NCI-H187 (cell line): ENCODE measurements around the gene YIPF7.
A peak's percentile ranks its signal among the peaks of the same experiment; 100 is the strongest.

Experiments used
- DNase-seq, 2 experiments: peaks; one replicate each; lab custom pipeline; 2025; lab: John Stamatoyannopoulos, UW

The YIPF7 gene

GRCh38 chr4:44651425-44651824, at the start of gene YIPF7:
Gene YIPF7, minus strand, starts transcription at chr4:44651625. Its CDS starts 1,525 bp downstream, at chr4:44650100.
- DNase-seq: no peak

GRCh38 chr4:44701037-44701436, 49.6 kb upstream of the YIPF7 start:
- no peak for DNase-seq

- no peak for DNase-seq
Measured at GRCh38 chr4:44700427-44700826, 49.0 kb upstream of the YIPF7 start.

GRCh38 chr4:44684648-44685047, 33.2 kb upstream of the YIPF7 start:
- DNase-seq: no peak

- DNase-seq: no peak
Measured at GRCh38 chr4:44679060-44679459, 27.6 kb upstream of the YIPF7 start.

- peak; percentile 85 for DNase-seq
Measured at GRCh38 chr4:44678094-44679041, 26.9 kb upstream of the YIPF7 start, which contains the start of gene GUF1. Gene GUF1, plus strand, starts transcription at chr4:44678420. Its CDS starts 203 bp downstream, at chr4:44678623.

GRCh38 chr4:44675366-44675765, 23.9 kb upstream of the YIPF7 start:
- DNase-seq: no peak

- DNase-seq: no peak
Measured at GRCh38 chr4:44674471-44674870, 23.0 kb upstream of the YIPF7 start.

GRCh38 chr4:44671636-44672035, 20.2 kb upstream of the YIPF7 start:
- DNase-seq: no peak

GRCh38 chr4:44670506-44671199, 19.2 kb upstream of the YIPF7 start:
- DNase-seq: no peak

- no peak for DNase-seq
Measured at GRCh38 chr4:44668526-44668925, 17.1 kb upstream of the YIPF7 start.

- no peak for DNase-seq
Measured at GRCh38 chr4:44663539-44664263, 12.3 kb upstream of the YIPF7 start.

GRCh38 chr4:44662623-44663005, 11.2 kb upstream of the YIPF7 start:
- no peak for DNase-seq

GRCh38 chr4:44661940-44662622, 10.7 kb upstream of the YIPF7 start:
- DNase-seq: no peak

- no peak for DNase-seq
Measured at GRCh38 chr4:44660396-44660795, 9.0 kb upstream of the YIPF7 start.

- DNase-seq: no peak
Measured at GRCh38 chr4:44652002-44652401, 577 bp upstream of the YIPF7 start.

- no peak for DNase-seq
Measured at GRCh38 chr4:44646151-44646550, 5.3 kb downstream of the YIPF7 start.

- DNase-seq: no peak
Measured at GRCh38 chr4:44638091-44638490, 13.3 kb downstream of the YIPF7 start.

GRCh38 chr4:44632733-44633132, 18.7 kb downstream of the YIPF7 start:
- DNase-seq: no peak

- no peak for DNase-seq
Measured at GRCh38 chr4:44632089-44632488, 19.3 kb downstream of the YIPF7 start.

- DNase-seq: no peak
Measured at GRCh38 chr4:44629280-44629866, 22.1 kb downstream of the YIPF7 start.
